GM21737 (cell line): ENCODE measurements around the gene RFLNA.

Experiments used
- ATAC-seq: cut with Tn5 transposase; IDR thresholded peaks from one replicate; pipeline ENCODE4 v1.9.1; 2021; ENCODE audit warnings: mild to moderate bottlenecking, moderate library complexity; ENCODE audit not compliant: unreplicated experiment

RFLNA gene

DNA sequence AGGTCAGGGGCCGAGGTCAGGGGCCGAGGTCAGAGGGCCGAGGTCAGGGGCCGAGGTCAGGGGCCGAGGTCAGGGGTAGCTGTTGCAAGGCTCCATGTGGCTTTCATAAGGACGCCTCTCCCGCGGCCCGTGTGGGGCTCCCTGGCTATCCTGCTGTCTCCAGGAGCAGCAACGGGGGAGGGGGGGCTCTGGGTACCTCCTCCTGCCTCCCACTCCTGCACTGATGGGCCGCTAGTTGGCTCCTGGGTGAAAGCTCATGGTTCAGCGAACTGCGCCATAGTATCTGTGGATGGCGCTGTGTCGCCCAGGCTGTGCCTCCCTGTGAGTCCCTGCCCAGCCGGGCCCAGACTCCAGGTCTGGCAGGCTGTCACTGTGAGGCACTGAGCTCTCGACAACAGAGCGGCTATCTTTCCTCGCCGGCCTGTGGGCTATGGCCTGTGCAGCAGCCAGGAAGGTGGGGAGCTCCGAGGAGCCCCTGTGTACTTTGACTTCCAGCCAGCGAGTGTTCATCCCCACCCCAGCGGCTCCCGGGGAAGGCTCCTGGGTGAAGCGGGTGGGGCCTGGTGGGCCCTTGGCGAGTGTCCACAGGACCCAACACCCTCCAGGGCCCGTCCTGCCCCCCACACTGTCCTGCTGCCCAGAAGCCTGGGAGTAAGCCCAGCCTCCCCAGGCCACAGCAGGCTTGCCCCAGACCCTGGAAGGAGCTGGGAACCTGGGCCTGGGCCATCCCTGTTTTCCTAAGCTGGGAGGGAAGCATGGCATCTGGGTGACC, 8.1 kb downstream of the RFLNA start:
- no peak for ATAC-seq

DNA sequence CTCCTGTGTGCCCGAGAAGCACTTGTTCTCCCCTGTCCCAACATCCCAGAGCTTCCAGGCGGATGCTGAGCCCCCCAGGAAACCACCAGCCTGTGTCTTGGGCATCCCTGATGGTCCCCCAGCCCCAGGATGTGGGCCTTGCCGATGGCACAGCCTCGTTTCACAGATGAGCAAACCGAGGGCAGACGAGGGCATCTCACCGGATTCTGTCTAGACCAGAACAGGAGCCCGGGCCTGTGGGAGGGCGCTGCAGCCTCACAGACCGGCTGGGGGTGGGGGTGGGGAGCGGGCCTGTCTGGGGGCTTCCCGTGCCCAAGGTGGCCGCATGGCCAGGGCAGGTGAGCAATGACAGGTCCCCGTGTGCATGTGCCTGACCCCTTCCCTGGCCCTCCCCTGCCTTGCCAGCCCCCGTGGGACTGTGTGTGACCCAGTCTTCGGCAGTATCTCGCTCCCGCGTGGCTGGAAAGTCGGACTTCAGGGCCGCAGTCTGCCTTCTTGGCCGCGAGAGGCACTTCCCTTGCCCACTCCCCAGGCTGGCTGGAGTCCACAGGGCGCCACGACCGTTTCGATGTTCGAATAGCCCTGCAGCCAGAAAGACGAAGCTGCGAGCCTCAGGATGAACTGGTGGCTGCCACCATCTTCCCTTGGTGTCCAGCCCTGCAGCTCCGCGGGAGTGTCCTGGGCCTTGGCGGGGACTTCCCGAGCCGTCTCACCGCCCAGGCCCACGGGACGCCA, 8.9 kb downstream of the RFLNA start:
- no peak for ATAC-seq

DNA sequence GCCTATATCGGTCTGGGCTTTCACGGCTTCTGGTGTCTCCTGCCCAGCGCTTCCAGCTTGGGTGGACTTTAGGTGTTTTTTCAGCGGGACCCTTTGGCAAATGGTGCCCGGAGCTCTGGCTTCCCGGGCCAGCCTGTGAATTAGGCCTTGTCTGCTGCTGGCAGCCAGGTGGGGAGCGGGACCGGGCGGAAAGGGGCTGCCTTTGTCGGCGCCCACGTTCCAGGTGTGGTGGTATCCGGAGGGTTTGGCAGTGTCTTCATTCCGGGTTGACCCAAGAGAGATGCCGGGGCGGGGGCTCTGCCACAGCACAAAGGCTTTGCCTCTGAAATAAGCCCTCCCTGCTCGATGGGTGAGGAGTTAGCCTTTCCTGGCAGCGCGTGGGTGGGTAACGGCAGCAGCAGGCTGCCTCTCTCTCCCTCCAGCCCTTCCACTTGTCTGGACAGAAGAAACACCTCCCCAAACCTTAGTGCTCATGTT, 9.5 kb downstream of the RFLNA start:
- no peak for ATAC-seq

DNA sequence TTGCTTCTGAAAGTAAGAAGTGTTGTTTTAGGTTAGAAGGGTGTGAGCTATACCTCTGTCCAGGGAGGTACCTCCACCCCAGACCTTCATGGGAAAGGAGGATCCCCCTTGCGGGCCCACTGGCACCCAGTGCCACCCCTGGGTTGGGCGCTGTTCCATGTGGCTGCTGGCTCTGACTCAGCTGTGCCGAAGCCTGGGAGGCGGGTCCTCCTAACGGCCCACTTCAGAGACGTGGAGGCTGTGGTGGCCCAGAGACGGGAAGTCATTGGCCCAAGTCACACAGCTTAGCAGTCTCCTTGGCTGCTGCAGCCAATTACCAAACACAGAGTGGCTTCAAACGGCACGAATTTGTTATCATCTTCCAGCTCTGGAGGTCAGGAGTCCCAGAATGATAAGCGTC, 10.2 kb downstream of the RFLNA start:
- no peak for ATAC-seq

DNA sequence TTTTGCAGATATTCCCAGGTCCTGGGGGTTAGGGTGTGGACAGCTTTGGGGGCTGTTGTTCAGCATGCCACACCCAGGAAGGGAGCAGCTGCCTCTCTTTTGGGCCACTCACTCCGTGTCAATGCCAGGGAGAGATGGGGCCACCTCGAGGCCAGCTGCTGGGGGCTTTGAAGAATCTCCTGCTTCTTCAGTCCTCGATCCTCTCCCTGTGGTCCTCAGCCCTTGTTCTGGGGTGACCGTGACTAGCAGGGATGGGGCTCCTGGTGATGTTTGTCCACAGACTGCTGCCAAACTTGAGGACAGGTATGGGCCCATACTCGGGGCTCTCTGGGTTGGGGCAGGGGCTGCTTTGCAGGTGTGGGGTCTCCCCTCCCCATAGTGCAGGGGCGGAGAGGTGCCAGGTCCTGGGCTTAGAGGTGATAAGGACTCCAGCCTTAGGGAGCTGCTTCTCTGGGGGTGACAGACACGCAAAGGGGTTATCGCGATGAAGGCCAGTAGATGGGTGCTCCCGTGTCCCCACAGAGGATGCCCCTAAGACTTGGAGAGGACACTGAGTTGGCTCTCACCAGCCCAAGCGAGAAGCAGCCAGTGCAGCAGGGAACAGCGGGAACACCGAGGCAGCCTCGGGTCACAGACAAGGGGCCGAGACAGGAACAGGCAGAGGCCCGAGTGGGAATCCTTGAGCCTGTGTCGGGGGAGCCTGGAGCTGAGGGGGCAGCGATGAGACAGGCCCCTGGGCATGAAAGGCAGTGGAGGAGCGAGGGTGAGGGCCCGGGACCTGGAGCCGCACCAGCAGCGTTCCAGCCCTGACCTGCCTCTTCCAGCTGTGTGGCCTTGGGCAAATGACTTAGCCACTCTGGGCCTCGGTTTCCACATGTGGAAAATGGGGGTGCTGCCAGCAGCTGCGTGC, 11.1 kb downstream of the RFLNA start:
- no peak for ATAC-seq

DNA sequence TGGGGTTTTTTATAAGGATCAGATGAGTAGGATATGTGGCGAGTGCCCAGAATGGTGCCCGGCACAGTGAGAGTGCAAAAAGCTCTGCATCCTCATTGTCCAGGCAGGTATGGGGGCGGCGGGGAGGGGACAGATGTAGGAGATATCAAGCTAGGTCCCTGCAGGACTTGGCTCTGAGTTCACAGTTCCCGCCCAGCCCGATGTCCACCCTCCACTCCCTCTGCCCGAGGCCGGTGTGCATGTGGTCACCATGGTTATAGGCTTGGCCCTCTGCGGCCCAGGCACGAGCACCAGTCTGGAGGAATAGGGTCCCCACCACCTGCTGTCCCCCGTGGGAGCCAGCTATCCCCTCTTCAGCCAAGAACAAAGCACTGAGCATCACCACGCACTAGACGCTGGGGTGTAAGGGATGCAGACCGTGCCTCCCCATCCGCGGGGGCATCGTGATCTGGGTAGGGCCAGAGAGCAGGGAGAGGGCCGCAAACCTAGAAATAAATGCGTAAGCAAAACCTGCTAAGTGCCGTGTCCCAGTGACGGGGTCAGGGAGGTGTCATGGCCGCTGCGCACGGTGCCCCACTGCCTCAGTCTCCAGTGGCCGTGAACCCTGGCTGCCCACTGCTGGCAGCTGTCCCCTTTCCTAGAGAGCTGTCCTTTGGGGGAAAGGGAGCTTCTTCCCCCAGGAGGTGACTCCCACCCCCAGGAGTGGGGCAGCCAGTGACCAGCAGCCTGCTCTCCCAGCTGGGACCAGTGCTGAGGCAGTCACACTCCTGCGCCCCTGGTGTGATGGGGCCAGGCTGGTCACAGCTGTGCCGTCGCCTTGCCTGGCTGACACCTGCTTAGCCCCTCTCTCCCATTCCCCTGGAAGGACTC, 12.0 kb downstream of the RFLNA start:
- no peak for ATAC-seq

DNA sequence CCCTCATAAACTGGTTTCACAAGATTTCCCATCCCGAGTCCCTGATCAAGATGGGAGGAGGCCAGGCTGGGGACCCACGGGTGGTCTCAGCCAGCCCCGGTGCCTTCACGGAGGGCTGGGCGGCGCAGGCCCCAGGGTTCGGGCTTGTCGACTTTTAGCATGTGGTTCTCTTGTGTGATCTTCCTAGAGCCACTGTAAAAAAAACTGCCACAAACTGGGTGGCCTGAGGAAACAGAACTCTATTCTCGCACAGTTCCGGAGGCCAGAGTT, 12.6 kb downstream of the RFLNA start:
- ATAC-seq: no peak

DNA sequence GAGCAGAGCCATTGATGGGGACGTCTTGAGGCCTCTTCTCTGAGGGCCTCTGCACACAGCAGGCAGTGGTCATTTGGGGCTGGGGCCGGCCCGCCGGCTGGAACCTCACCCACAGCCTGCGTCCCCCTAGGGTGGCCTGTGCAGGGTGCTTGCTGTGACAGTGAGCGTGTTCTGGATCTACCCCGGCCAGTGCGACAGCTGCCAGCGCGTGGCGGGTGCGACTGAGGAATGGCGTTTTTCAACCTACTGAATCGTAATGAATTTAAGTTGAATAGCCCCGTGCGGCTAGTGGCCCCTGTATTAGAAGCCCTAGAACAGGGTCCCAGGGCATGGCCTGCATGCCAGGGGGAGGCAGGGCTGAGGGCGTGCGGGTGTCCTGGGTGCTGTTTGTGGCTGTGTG, 13.8 kb downstream of the RFLNA start:
- ATAC-seq: no peak

DNA sequence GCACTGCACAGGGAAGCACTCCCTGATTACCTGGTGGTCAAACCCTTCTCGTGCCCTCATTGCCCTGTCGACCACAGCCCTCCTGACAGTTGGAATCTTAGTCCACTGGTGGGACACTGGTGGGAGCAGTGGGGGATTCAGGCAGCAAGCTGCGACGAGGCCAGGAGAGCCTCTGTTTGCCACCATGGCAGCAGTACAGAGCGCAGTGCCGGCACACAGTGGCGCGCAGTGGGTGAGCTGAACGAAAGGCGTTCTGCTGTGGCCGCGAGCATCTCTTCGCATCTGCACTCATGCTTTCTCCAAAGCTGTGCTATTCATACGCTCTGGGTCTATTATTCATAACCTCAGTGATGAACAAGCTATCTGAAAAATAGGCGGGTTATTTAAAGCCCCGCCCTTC, 14.3 kb downstream of the RFLNA start:
- no peak for ATAC-seq

DNA sequence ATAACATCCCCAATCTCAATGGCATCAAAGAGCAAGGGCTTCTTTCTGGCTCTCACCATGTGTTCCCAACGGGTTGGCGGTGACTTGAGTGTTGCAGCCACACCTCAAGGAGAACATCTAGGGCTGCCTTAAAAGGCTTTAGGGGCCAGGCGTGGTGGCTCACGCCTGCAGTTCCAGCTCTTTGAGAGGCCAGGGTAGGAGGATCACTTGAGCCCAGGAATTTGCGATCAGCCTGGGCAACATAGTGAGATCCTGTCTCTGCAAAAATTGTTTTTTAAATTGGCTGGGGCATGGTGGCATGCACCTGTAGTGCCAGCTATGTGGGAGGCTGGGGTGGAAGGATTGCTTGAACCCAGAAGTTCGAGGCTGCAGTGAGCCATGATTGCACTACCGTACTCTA, 14.9 kb downstream of the RFLNA start:
- no peak for ATAC-seq

DNA sequence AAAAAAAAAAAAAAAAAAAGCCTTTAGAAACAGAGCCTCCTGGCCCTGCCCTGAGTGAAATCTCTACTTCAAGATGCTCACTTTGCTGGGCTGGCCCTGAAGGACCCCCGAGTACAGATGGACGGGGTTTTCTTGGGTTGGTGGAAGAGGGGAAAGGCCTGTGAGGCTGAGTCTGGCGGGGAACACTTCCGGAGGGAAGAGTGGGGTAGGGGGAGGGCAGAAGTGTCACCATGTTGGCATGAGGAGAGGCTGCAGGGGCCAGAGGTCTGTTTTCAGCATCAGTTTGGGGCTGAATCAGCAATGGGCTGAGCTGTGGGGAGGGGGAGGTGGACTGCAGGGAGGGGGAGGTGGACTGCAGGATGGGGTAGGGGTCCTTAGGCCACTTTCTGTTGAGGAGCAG, 15.3 kb downstream of the RFLNA start:
- ATAC-seq: no peak

DNA sequence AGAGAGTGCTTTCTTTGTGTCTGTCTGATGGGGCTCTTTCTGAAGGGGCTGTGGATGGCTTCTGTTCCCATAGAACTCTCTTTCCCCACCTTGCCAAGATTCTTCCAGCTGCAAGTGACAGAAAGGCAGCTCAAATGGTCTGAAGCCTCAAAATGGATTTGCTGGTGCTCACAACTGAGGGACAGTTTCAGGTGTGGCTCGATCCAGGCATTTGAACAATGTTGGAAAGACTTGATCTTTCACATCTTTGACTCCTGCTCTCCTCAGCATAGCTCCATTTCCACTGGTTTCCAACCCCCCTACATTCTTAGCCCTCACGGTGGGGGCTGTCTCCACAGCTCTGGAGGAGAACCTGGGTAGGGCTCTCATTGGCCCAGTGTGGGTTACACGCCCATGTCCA, 15.9 kb downstream of the RFLNA start:
- ATAC-seq: no peak

DNA sequence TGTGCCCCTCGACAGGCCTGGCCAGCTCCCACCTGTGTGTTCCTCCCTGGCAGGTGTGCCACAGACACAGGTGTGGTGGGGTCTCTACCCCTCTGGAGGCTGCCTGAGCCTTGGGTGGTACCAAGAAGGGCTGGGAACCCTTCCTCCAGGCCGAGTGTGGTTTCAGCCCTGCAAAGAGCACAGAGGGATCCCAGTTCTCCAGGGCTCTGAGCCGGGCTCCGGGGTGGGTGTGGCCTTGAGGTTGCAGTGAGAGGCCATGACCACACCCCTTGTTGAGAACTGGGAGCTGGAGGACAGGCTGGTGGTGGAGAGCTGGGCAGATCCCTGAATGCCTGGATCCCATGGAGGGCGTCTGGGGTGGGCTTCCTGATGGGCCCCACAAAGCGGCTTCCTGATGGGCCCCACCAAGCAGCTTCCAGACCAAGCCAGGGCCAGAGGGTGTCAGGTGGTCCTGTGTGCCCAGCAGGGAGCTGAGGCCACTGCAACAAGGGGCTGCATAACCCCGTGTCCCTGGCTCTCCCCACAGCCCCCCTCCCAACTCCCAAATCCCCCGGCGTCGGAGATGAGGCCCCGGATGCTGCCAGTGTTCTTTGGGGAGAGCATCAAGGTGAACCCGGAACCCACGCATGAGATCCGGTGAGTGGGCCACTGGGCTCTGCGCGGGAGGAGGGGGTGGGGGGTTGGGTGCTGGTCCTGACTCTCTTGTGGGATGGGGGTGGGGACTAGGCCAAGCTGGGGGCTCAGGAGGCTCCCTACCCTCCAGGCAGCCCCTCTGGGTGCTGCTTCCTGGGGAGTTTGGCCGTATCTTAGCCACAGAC, 16.6 kb downstream of the RFLNA start:
- ATAC-seq: no peak

DNA sequence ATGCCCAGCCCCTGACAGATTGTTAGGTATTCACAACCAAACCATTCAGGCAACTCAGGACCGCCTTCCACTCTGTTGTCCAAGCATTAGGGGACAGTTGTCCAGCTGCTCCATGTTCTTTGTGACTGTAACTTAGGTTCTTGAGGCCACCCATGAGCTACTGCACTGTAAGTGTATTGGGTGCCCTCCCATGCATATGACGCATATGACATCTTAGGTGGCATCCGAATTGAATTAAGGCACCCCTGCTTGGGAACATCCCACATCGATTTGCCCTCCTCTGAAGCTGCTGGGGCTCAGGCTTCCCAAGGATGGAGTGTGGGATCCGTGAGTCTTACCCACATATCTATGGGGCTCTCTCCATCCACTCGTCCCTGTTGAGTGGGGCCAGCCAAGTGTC, 17.7 kb downstream of the RFLNA start:
- ATAC-seq: no peak

DNA sequence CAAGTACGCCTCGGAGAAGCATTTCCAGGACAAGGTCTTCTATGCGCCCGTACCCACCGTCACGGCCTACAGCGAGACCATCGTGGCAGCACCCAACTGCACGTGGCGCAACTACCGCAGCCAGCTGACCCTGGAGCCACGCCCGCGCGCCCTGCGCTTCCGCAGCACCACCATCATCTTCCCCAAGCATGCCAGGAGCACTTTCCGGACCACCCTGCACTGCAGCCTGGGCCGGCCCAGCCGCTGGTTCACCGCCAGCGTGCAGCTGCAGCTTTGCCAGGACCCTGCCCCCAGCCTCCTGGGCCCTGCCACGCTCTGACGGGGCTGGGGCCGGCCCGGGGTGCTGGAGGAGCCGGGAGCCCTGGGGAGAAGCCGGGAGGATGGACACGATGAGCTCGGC, 19.3 kb downstream of the RFLNA start:
- ATAC-seq: no peak

DNA sequence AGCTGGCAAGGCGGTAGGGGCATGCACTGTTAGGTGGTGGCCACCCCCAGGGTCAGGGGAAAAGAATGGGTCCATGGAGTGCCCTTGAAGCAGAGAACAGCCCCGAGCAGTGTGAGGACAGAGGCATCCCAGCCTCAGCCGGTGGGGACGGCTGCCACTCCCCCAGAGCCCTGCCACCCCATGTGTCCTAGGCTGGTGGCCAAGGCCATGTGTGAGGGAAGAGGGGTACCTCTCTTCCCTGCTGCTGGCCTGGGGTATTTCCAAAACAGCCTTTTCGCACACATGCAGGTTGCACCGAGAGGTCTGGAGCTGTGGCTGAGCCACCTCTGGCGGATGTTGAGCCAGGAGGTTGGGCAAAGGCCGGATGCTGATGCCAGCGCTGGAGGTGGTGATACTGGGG, 19.9 kb downstream of the RFLNA start:
- no peak for ATAC-seq

DNA sequence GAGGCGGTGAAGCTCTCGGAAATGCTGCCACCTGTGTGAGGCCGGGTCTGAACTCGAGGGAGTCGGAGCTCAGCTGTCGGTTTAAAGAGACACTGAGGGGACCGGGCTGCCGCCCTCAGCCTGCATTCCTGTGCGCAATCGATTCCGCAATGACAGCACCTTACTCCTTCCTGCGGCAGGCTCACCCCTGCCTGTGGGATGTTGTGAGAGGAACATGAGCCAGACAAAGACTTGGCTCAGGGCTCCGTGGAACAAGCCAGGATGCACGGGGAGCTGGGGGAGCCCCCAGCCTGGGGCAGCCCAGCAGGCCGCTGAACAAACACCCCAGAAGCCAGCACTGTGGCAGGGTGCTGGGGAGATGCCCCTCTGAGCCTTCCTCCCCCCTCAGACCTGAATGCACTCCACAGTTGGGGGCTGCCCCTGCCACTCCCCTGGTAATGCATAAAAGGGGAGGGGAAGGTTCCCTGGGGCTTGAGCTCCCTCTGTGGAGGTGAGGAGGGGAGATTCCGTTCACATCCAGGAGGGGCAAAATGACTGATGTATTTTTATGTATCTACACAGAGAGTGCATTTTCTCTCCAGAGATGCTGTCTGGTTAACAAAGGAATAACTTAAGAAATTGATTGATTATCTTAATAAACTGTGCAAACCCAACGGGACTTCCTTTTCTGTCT, 20.6 kb downstream of the RFLNA start:
- no peak for ATAC-seq

DNA sequence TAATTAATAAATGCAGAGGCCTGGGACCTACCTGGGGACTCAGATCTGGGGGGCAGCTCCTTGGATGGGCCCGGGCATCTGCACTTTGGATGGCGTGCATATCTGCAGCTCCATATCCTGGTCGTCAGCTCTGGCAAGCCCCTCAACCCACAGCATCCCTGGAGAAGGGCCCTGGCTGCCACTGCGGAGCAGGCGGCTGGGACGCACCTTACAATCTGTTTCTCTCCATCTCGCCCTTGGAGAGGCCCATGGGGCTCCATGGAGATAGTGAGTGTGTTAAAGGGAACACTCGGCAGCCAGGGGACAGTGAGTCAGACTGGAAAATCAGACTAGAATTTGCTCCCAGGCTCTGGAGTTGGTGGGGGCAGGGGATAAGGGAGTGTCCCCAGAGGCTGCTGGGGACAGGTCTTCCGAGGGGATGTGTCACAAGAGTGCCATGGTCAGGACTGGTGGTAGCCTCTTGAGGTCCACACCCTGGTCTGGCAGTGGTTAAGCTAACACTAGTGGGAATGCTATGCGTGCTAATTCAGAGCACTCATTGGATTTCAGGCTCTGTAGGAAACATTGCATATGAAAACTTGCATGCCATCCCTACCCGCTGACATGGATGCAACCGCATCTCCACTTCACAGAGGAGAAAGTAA, 21.5 kb downstream of the RFLNA start:
- no peak for ATAC-seq

DNA sequence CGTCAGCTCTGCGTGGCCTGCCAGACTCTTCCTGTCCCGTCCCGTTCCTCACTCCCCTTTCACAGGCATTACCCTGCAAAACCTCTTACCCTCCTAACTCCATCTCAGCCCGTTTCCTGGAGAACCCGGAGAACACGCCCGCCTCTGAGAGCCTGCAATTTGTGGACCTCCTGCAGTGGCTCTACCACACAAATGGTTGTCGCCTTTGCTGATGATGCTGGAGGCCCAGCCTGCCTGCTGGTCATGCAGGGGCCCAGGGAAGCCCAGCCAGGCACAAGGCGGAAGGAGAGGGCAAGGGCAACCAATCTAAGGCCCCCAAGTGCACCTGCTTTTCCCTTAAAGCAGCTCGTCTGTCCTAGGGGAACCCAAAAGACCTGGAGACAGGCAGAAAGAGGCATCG, 22.5 kb downstream of the RFLNA start:
- no peak for ATAC-seq
